SK-N-SH treated with all-trans-retinoic acid at 6 μM for 48 hours (cell line): ENCODE results near the gene SLC4A5.

Experiments
- GLIS3 ChIP-seq: fragments of 250-450 bp; sonication (Bioruptor Pico); IDR thresholded peaks from 2 replicates; pipeline ENCODE4 v1.5.0; 2020; ENCODE audit warnings: mild to moderate bottlenecking, moderate library complexity
- PPARA ChIP-seq: fragments of 250-450 bp; sonication (Bioruptor Pico); IDR thresholded peaks from 2 replicates; pipeline ENCODE4 v1.5.0; 2020; ENCODE audit warnings: mild to moderate bottlenecking, borderline replicate concordance
- RARB ChIP-seq: fragments of 250-450 bp; sonication (Bioruptor Pico); IDR thresholded peaks from 2 replicates; pipeline ENCODE4 v1.8.0; 2021; ENCODE audit warnings: mild to moderate bottlenecking, moderate library complexity
- SNAI2 ChIP-seq: fragments of 250-450 bp; sonication (Bioruptor Pico); IDR thresholded peaks from 2 replicates; pipeline ENCODE4 v1.5.0; 2020; ENCODE audit warnings: mild to moderate bottlenecking, moderate library complexity
- TCF4 ChIP-seq: fragments of 250-450 bp; sonication (Bioruptor Pico); IDR thresholded peaks from 2 replicates; pipeline ENCODE4 v1.8.0; 2021; ENCODE audit warnings: mild to moderate bottlenecking, moderate library complexity, borderline replicate concordance
- ZFP3 ChIP-seq: fragments of 250-450 bp; sonication (Bioruptor Pico); IDR thresholded peaks from 2 replicates; pipeline ENCODE4 v1.5.0; 2020; ENCODE audit warnings: mild to moderate bottlenecking, moderate library complexity
- ZFP30 ChIP-seq: fragments of 450-650 bp; formaldehyde crosslinking; IDR thresholded peaks from 2 replicates; pipeline ENCODE4 v1.5.0; 2022; ENCODE audit warnings: mild to moderate bottlenecking, moderate library complexity
- TF ChIP-seq, protein P1 (sequence below): fragments of 250-450 bp; sonication (Bioruptor Pico); IDR thresholded peaks from 2 replicates; pipeline ENCODE4 v1.5.1; 2021; ENCODE audit warnings: mild to moderate bottlenecking, moderate library complexity
- TF ChIP-seq, protein P2 (sequence below): fragments of 250-450 bp; sonication (Bioruptor Pico); IDR thresholded peaks from 2 replicates; pipeline ENCODE4 v1.5.1; 2020; ENCODE audit warnings: low read depth, mild to moderate bottlenecking, moderate library complexity
- TF ChIP-seq, protein P3 (sequence below): fragments of 250-450 bp; sonication (Bioruptor Pico); IDR thresholded peaks from 2 replicates; pipeline ENCODE4 v1.5.0; 2020; ENCODE audit warnings: mild to moderate bottlenecking, moderate library complexity
- TF ChIP-seq, protein P4 (sequence below): fragments of 250-450 bp; sonication (Bioruptor Pico); IDR thresholded peaks from 2 replicates; pipeline ENCODE4 v1.8.0; 2020; ENCODE audit warnings: mild to moderate bottlenecking, moderate library complexity, borderline replicate concordance

GRCh38 chr2:74349889-74350288 is 6.7 kb upstream of the SLC4A5 start:
- TF ChIP-seq, protein P1, sequence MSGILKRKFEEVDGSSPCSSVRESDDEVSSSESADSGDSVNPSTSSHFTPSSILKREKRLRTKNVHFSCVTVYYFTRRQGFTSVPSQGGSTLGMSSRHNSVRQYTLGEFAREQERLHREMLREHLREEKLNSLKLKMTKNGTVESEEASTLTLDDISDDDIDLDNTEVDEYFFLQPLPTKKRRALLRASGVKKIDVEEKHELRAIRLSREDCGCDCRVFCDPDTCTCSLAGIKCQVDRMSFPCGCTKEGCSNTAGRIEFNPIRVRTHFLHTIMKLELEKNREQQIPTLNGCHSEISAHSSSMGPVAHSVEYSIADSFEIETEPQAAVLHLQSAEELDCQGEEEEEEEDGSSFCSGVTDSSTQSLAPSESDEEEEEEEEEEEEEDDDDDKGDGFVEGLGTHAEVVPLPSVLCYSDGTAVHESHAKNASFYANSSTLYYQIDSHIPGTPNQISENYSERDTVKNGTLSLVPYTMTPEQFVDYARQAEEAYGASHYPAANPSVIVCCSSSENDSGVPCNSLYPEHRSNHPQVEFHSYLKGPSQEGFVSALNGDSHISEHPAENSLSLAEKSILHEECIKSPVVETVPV (CRISPR knock-in tag): no peak
- TF ChIP-seq GLIS3 (CRISPR knock-in tag) (no peak), ZFP3 (CRISPR knock-in tag) (no peak), TCF4 (CRISPR knock-in tag) (no peak), SNAI2 (no peak), PPARA (CRISPR knock-in tag) (no peak), ZFP30 (no peak), RARB (CRISPR knock-in tag) (no peak)
- TF ChIP-seq, protein P2, sequence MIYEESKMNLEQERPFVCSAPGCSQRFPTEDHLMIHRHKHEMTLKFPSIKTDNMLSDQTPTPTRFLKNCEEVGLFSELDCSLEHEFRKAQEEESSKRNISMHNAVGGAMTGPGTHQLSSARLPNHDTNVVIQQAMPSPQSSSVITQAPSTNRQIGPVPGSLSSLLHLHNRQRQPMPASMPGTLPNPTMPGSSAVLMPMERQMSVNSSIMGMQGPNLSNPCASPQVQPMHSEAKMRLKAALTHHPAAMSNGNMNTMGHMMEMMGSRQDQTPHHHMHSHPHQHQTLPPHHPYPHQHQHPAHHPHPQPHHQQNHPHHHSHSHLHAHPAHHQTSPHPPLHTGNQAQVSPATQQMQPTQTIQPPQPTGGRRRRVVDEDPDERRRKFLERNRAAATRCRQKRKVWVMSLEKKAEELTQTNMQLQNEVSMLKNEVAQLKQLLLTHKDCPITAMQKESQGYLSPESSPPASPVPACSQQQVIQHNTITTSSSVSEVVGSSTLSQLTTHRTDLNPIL (CRISPR knock-in tag): no peak
- TF ChIP-seq, protein P3, sequence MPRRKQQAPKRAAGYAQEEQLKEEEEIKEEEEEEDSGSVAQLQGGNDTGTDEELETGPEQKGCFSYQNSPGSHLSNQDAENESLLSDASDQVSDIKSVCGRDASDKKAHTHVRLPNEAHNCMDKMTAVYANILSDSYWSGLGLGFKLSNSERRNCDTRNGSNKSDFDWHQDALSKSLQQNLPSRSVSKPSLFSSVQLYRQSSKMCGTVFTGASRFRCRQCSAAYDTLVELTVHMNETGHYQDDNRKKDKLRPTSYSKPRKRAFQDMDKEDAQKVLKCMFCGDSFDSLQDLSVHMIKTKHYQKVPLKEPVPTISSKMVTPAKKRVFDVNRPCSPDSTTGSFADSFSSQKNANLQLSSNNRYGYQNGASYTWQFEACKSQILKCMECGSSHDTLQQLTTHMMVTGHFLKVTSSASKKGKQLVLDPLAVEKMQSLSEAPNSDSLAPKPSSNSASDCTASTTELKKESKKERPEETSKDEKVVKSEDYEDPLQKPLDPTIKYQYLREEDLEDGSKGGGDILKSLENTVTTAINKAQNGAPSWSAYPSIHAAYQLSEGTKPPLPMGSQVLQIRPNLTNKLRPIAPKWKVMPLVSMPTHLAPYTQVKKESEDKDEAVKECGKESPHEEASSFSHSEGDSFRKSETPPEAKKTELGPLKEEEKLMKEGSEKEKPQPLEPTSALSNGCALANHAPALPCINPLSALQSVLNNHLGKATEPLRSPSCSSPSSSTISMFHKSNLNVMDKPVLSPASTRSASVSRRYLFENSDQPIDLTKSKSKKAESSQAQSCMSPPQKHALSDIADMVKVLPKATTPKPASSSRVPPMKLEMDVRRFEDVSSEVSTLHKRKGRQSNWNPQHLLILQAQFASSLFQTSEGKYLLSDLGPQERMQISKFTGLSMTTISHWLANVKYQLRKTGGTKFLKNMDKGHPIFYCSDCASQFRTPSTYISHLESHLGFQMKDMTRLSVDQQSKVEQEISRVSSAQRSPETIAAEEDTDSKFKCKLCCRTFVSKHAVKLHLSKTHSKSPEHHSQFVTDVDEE (CRISPR knock-in tag): no peak
- TF ChIP-seq, protein P4, sequence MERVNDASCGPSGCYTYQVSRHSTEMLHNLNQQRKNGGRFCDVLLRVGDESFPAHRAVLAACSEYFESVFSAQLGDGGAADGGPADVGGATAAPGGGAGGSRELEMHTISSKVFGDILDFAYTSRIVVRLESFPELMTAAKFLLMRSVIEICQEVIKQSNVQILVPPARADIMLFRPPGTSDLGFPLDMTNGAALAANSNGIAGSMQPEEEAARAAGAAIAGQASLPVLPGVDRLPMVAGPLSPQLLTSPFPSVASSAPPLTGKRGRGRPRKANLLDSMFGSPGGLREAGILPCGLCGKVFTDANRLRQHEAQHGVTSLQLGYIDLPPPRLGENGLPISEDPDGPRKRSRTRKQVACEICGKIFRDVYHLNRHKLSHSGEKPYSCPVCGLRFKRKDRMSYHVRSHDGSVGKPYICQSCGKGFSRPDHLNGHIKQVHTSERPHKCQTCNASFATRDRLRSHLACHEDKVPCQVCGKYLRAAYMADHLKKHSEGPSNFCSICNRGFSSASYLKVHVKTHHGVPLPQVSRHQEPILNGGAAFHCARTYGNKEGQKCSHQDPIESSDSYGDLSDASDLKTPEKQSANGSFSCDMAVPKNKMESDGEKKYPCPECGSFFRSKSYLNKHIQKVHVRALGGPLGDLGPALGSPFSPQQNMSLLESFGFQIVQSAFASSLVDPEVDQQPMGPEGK (CRISPR knock-in tag): no peak
